Lower leg skin (tissue), 4 donors: ENCODE results near the gene ELOVL1. TPM values are rescaled to one million over a fixed set of nuclear protein-coding genes. Genes with fewer than 3 reads are reported as not detected.

Source experiments
- DNase-seq, 2 donors: peaks; one replicate each; pipeline ENCODE4 v3.0.0-alpha.2; 2019; ENCODE audit warnings: low spot score in 2 of 2
- H3K4me3 ChIP-seq: fragments of 200-600 bp; sonication (generic); 2 replicates; pipeline ENCODE4 v1.5.1; 2017; ENCODE audit warnings: mild to moderate bottlenecking, low read depth; ENCODE audit not compliant: poor library complexity, severe bottlenecking
- POLR2A ChIP-seq, 2 donors: fragments of 450-650 bp; IDR thresholded peaks; one replicate each; pipeline ENCODE4 v1.6.1; 2016 to 2017; ENCODE audit warnings: antibody characterized with exemption in 2 of 2, mild to moderate bottlenecking in 1 of 2, moderate library complexity in 1 of 2
- WGBS, 2 donors: methylation state at CpG; one replicate each; pipeline ENCODE4 v1.1.5; 2018; 5-methylcytosine and 5-hydroxymethylcytosine counted together
- intact Hi-C: fragments of 100-400 bp; cut with DNase I; formaldehyde crosslinking; loops from one replicate; pipeline ENCODE4 v1.15.0; 2023; ENCODE audit warnings: low total_unique reads
- total RNA-seq, 4 donors: library from RNA; depleted of rRNA; stranded (reverse); fragments of >200 nt; gene quantifications; one replicate each; pipeline ENCODE4 v1.1.0, GENCODE V29; 2016
- TF ChIP-seq, protein P1 (sequence below), 3 donors: fragments of 450-650 bp; IDR thresholded peaks; one replicate each; pipeline ENCODE4 v1.5.1; 2016; ENCODE audit warnings: antibody characterized with exemption in 3 of 3, mild to moderate bottlenecking in 3 of 3, moderate library complexity in 2 of 3

The ELOVL1 gene
- total RNA-seq, 4 donors from 2014 or later = 359 to 592 (median 401) TPM

DNA sequence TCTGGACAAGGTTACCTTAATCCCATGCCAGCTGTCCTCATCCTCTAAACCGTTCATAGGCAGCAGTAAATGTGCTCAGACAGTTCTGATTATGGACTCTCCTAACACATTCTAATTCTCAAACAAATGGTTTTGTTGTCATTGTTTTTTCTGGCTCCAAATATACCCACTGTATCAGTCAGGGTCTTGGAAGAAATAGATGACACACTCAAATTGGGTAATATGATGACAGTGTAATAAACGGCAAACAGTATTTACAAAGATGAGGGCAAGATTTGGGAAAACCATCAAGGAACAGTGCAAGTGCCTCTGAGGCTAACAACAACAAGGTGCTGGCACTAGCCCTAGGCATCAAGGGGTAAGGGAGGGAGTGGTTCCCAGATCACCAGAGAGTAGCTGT lies 13.3 kb downstream of the ELOVL1 start:
- intact Hi-C loops = no loop called here
- no peak for DNase-seq
- WGBS, 2 donors = 80 to 86% methylated on average over 2 of the region's 2 CpGs
- TF ChIP-seq, protein P1, sequence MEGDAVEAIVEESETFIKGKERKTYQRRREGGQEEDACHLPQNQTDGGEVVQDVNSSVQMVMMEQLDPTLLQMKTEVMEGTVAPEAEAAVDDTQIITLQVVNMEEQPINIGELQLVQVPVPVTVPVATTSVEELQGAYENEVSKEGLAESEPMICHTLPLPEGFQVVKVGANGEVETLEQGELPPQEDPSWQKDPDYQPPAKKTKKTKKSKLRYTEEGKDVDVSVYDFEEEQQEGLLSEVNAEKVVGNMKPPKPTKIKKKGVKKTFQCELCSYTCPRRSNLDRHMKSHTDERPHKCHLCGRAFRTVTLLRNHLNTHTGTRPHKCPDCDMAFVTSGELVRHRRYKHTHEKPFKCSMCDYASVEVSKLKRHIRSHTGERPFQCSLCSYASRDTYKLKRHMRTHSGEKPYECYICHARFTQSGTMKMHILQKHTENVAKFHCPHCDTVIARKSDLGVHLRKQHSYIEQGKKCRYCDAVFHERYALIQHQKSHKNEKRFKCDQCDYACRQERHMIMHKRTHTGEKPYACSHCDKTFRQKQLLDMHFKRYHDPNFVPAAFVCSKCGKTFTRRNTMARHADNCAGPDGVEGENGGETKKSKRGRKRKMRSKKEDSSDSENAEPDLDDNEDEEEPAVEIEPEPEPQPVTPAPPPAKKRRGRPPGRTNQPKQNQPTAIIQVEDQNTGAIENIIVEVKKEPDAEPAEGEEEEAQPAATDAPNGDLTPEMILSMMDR (IDR thresholded peaks at IDR 0.05) = no peak
- TF ChIP-seq POLR2A (IDR thresholded peaks at IDR 0.05) = no peak
- H3K4me3 ChIP-seq = no peak overlapping the region

DNA sequence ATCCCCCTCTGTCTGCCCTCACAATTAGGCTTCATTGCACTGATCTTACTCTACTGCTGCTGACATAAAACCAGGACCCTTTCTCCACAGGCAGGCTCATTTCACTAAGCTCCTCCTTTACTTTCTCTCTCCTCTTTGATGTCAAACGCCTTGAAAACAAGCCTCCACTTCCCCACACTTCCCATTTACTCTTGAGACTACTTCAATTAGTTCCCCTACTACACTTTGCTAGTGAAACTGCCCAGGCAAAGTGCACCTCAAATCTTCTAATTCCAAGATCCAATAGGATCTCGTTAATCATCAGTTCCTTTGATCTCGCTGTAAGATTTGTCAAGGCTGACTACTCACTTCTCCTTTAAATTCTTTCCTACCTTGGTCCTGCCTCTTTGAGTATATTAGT lies 14.9 kb downstream of the ELOVL1 start:
- H3K4me3 ChIP-seq = no peak overlapping the region
- WGBS, 2 donors = 56 to 63% methylated on average over 3 of the region's 3 CpGs
- no peak for DNase-seq
- intact Hi-C loops = no loop called here
- TF ChIP-seq POLR2A (IDR thresholded peaks at IDR 0.05) = no peak
- TF ChIP-seq, protein P1 (IDR thresholded peaks at IDR 0.05) = no peak

DNA sequence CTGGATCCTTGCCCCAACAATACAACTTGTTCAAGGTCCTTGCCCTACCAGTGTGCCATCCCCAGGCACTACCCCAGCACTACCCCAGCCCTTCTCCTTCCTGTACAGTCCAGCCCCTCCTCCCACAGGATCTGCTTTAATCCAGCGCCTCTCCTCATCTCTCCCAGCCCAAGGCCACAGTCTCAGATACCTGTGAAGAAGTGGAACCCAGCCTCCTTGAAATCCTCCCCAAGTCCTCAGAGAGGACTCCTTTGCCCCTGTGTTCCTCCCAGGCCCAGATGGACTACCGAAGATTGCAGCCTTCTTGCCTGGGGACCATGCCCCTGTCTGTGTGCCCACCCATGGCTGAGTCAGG lies 15.5 kb downstream of the ELOVL1 start:
- H3K4me3 ChIP-seq = no peak overlapping the region
- TF ChIP-seq, protein P1 (IDR thresholded peaks at IDR 0.05) = no peak
- no peak for TF ChIP-seq POLR2A (IDR thresholded peaks at IDR 0.05)
- peak in 1 of 2 donors; percentile 32 for DNase-seq
- intact Hi-C loops = no loop called here
- WGBS, 2 donors = 95 to 100% methylated on average over 2 of the region's 2 CpGs

GRCh38 chr1:43351421-43352350 lies 16.1 kb downstream of the ELOVL1 start:
- 88 to 91% methylated on average over 10 of the region's 10 CpGs for WGBS, 2 donors
- peak in 1 of 2 donors; percentile 71 for DNase-seq
- no peak for TF ChIP-seq POLR2A (IDR thresholded peaks at IDR 0.05)
- TF ChIP-seq, protein P1 (IDR thresholded peaks at IDR 0.05) = no peak
- no peak overlapping the region for H3K4me3 ChIP-seq
- intact Hi-C loops = no loop called here

- intact Hi-C loops = no loop called here
- no peak for DNase-seq
- 85 to 91% methylated on average over 1 of the region's 1 CpG for WGBS, 2 donors
- TF ChIP-seq, protein P1 (IDR thresholded peaks at IDR 0.05) = no peak
- no peak for TF ChIP-seq POLR2A (IDR thresholded peaks at IDR 0.05)
- no peak overlapping the region for H3K4me3 ChIP-seq
Measured at GRCh38 chr1:43350976-43351375, 16.8 kb downstream of the ELOVL1 start.
